ENCODE results near the gene SPTBN1. TPM values are rescaled to one million over a fixed set of nuclear protein-coding genes. Genes with fewer than 3 reads are reported as not detected.

SPTBN1 gene
- total and polyA plus RNA-seq, 9 of the 15 experiments (the other 6 are each of a cell fraction or from before 2014, with no cell fraction given) = 8.9 to 66.8 (median 31.4) TPM

DNA sequence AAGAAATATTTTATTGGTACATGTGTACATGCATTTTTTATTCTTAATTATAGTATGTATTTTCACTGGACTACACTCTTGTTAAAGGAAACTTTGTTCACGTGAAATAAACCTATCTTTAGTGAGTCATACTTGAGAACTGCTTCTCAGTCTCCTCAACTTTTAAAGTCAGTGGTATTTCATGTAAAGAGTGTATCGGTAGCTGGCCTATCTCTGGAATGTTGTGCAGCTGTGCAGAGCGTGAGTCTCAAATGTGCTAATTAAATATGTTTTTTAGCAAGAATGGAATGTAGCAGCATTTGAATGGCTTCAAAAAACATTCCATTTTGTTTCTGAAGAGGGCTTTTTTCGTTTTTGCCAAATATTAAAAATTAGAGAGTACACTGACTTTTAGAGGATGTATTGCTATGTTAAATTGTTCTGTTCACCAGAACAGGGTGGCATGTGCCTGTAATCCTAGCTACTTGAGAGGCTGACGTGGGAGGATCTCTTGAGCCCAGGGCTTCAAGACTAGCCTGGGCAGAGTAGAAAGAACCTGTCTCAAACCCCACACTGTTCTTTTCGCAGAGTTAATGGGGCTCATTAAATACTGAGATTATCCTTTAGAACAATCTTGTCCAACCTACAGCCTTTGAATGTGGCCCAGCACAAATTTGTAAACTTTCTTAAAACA, 14.3 kb downstream of the SPTBN1 start:
- no peaks in the 10 kb centered on the region for H3K9me3 ChIP-seq (replicated peaks; ENCODE audit: control insufficient read depth, insufficient read depth, low read depth, low read length)
- 16% methylated on average over 6 of the region's 6 CpGs for WGBS (ENCODE audit: insufficient coverage, low coverage, missing lambda C conversion rate)
- peaks cover 0 to 4% of the 10 kb centered on the region in 2 experiments; a peak in 1 of 5 replicates for H3K27me3 ChIP-seq (ENCODE audit: control insufficient read depth in 2 of 2, insufficient read depth in 2 of 2, low read length in 2 of 2)
- ChIA-PET CTCF (ENCODE audit: low intra/inter-chr PET ratio) (interaction anchor here (0.6 kb wide), 1 partner anchor 307 kb away, joined by 3 read pairs; no protein-coding TSS in a partner anchor), POLR2A (no interaction called here)
- H4K20me1 ChIP-seq (replicated peaks; ENCODE audit: control insufficient read depth, insufficient read depth, low read length) = no peaks in the 10 kb centered on the region
- intact Hi-C loops (cut with micrococcal nuclease) = no loop called here
- TF ChIP-seq ZNF695 (CRISPR knock-in tag; IDR thresholded peaks at IDR 0.05) (no peak), EP300 (IDR thresholded peaks at IDR 0.05; ENCODE audit: low read length) (no peak), RBM14 (IDR thresholded peaks at IDR 0.05; ENCODE audit: borderline replicate concordance, insufficient read depth, low read depth, low read length) (no peak), FOSL1 (tag; conservative IDR thresholded peaks at IDR 0.05) (peak; percentile 59)
- no TSS peak for BruUV-seq (replicated peaks)
- no peaks in the 10 kb centered on the region for H3K9me1 ChIP-seq (ENCODE audit: control insufficient read depth, insufficient read depth, low read length)
- H2AFZ ChIP-seq (ENCODE audit: low read depth, low read length) = no peak overlapping the region
- no peak overlapping the region for H3K4me2 ChIP-seq (ENCODE audit: insufficient read depth, low read length)
- no peaks in the 10 kb centered on the region for H3K36me3 ChIP-seq (ENCODE audit: control insufficient read depth, insufficient read depth, low read length)
- no peak for FAIRE-seq
- DNase-seq (ENCODE audit: extremely low read depth in 1 of 4, low spot score in 3 of 4) = no peak
- H3K9ac ChIP-seq (ENCODE audit: insufficient read depth in 1 of 2, low read depth in 2 of 2, low read length in 2 of 2) = no peak overlapping the region
- H3K4me1 ChIP-seq (replicated peaks in 1 of 2; ENCODE audit: control insufficient read depth in 2 of 2, insufficient read depth in 2 of 2, low read length in 2 of 2) = no peaks in the 10 kb centered on the region
- no peak overlapping the region for H3K4me3 ChIP-seq
- ATAC-seq = no peak
- no peak overlapping the region for H3K27ac ChIP-seq (ENCODE audit: extremely low read depth, low read depth, low read length)
- in situ Hi-C loops (cut with MboI) = no loop called here
- no peaks in the 10 kb centered on the region for H3K79me2 ChIP-seq (ENCODE audit: control insufficient read depth, insufficient read depth, low read length)

DNA sequence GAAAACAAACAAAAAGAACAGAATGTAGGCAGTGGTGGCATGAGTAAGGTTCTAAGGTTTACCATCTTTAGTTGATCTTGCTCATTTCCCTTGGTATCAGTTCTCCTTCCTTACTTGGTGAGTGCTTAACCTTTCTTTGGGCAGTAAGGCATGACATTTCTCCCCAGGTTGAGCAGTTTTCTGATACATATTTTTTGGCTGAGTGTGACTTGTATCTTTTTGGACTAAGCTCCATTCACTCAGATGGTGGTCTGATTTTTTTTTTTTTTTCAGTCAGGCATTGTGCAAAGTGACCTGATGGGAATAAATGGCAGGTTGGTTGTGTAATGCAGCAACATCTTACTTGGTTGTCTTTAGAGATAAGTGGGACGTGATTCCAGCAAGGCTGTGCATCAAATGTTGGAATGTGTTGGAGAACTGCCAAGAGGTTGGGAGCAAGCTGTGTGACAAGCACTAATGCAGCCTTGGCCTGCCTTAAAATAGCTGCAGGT, 15.1 kb downstream of the SPTBN1 start:
- no peaks in the 10 kb centered on the region for H3K9me3 ChIP-seq (replicated peaks; ENCODE audit: control insufficient read depth, insufficient read depth, low read depth, low read length)
- BruUV-seq (replicated peaks) = no TSS peak
- no peak overlapping the region for H3K9ac ChIP-seq (ENCODE audit: insufficient read depth in 1 of 2, low read depth in 2 of 2, low read length in 2 of 2)
- no peak for TF ChIP-seq TAF9B (IDR thresholded peaks at IDR 0.05; ENCODE audit: partially characterized antibody)
- TF ChIP-seq NFIC (IDR thresholded peaks at IDR 0.05) = peak; percentile 36
- H3K9me1 ChIP-seq (ENCODE audit: control insufficient read depth, insufficient read depth, low read length) = no peaks in the 10 kb centered on the region
- H3K4me1 ChIP-seq (replicated peaks in 1 of 2; ENCODE audit: control insufficient read depth in 2 of 2, insufficient read depth in 2 of 2, low read length in 2 of 2) = no peaks in the 10 kb centered on the region
- intact Hi-C loops (cut with micrococcal nuclease) = no loop called here
- ATAC-seq (no peak), FAIRE-seq (no peak), DNase-seq (ENCODE audit: extremely low read depth in 1 of 4, low spot score in 3 of 4) (no peak)
- no peaks in the 10 kb centered on the region for H3K79me2 ChIP-seq (ENCODE audit: control insufficient read depth, insufficient read depth, low read length)
- H3K4me2 ChIP-seq (ENCODE audit: insufficient read depth, low read length) = no peak overlapping the region
- no peak overlapping the region for H3K4me3 ChIP-seq
- no peak overlapping the region for H2AFZ ChIP-seq (ENCODE audit: low read depth, low read length)
- peaks cover 0 to 4% of the 10 kb centered on the region in 2 experiments; a peak in 1 of 5 replicates for H3K27me3 ChIP-seq (ENCODE audit: control insufficient read depth in 2 of 2, insufficient read depth in 2 of 2, low read length in 2 of 2)
- H3K36me3 ChIP-seq (ENCODE audit: control insufficient read depth, insufficient read depth, low read length) = no peaks in the 10 kb centered on the region
- CTCF ChIA-PET (ENCODE audit: low intra/inter-chr PET ratio) = no interaction called here
- no peak overlapping the region for H3K27ac ChIP-seq (ENCODE audit: extremely low read depth, low read depth, low read length)
- WGBS (ENCODE audit: insufficient coverage, low coverage, missing lambda C conversion rate) = 7% methylated on average over 1 of the region's 1 CpG
- in situ Hi-C loops (cut with MboI) = no loop called here
- POLR2A ChIA-PET = interaction anchor here (0.6 kb wide), 1 partner anchor 272 kb away, joined by 3 read pairs; no protein-coding TSS in a partner anchor
- no peaks in the 10 kb centered on the region for H4K20me1 ChIP-seq (replicated peaks; ENCODE audit: control insufficient read depth, insufficient read depth, low read length)

All from K562 (cell line).